ENCODE results near the gene RRAS2. TPM values are rescaled to one million over a fixed set of nuclear protein-coding genes. Genes with fewer than 3 reads are reported as not detected.
A peak's percentile ranks its signal among the peaks of the same experiment; 100 is the strongest.
"Not testable (repeated sequence)": the region's sequence is repeated elsewhere in the genome, so short reads cannot be mapped to it uniquely, and the experiment has no call there.

Gene RRAS2
- 28.1 TPM for total RNA-seq

GRCh38 chr11:14358729-14359439 lies at the start of gene RRAS2:
TSS of gene RRAS2 (minus strand) at chr11:14359183. CDS start at chr11:14358870, 313 bp downstream.
- Histone ChIP-seq H3K9me3 (no peaks in the 10 kb centered on the region), H3K36me3 (no peaks in the 10 kb centered on the region), H3K4me3 (peak within 1 kb of the TSS; percentile 79 to 100), H3K27me3 (no peaks in the 10 kb centered on the region), H3K4me1 (peaks cover 0 to 3% of the 10 kb centered on the region in 2 donors), H3K27ac (peak within 1 kb of the TSS; percentile 79 to 80)
- DNase-seq (ENCODE audit: low spot score in 2 of 2), result peak in 1 of 2 donors; percentile 87
- peak in 1 of 3 experiments; percentile 9 for TF ChIP-seq CTCF (IDR thresholded peaks at IDR 0.05)
- intact Hi-C loops (cut with DNase I), result loop anchor here (1.0 to 2.0 kb wide), 4 partner anchors 22 to 96 kb away; no protein-coding TSS in a partner anchor

- no peak for TF ChIP-seq CTCF (IDR thresholded peaks at IDR 0.05)
- Histone ChIP-seq H3K27ac (no peak overlapping the region), H3K4me1 (peaks cover 0 to 12% of the 10 kb centered on the region in 2 donors), H3K4me3 (no peak overlapping the region), H3K27me3 (no peaks in the 10 kb centered on the region), H3K9me3 (no peaks in the 10 kb centered on the region), H3K36me3 (no peaks in the 10 kb centered on the region)
- DNase-seq (ENCODE audit: low spot score in 2 of 2), result no peak
- intact Hi-C loops (cut with DNase I), result no loop called here
Measured at GRCh38 chr11:14408612-14409011, 49.6 kb upstream of the RRAS2 start.

GRCh38 chr11:14406116-14406515 lies 47.1 kb upstream of the RRAS2 start:
- H3K27ac ChIP-seq; H3K4me1 ChIP-seq; H3K27me3 ChIP-seq; intact Hi-C loops (cut with DNase I); H3K4me3 ChIP-seq; H3K36me3 ChIP-seq; DNase-seq (ENCODE audit: low spot score in 2 of 2); H3K9me3 ChIP-seq: not testable (repeated sequence)

- intact Hi-C loops (cut with DNase I), result not testable (repeated sequence)
Measured at GRCh38 chr11:14403528-14403927, 44.5 kb upstream of the RRAS2 start.

GRCh38 chr11:14399087-14399486 lies 40.1 kb upstream of the RRAS2 start:
- no peak for DNase-seq (ENCODE audit: low spot score in 2 of 2)
- Histone ChIP-seq H3K4me3 (no peak overlapping the region), H3K36me3 (no peaks in the 10 kb centered on the region), H3K4me1 (no peaks in the 10 kb centered on the region), H3K27ac (no peak overlapping the region), H3K9me3 (no peaks in the 10 kb centered on the region), H3K27me3 (no peaks in the 10 kb centered on the region)
- intact Hi-C loops (cut with DNase I), result no loop called here
- no peak for TF ChIP-seq CTCF (IDR thresholded peaks at IDR 0.05)

More at GRCh38 chr11:14403528-14403927, 44.5 kb upstream of the RRAS2 start:
- DNase-seq (ENCODE audit: low spot score in 2 of 2); H3K4me3 ChIP-seq; H3K4me1 ChIP-seq; H3K27ac ChIP-seq; H3K27me3 ChIP-seq; H3K9me3 ChIP-seq; H3K36me3 ChIP-seq: not testable (repeated sequence)

GRCh38 chr11:14396273-14396672 lies 37.3 kb upstream of the RRAS2 start:
- H3K27ac ChIP-seq, result no peak overlapping the region
- no peak for DNase-seq (ENCODE audit: low spot score in 2 of 2)
- H3K4me1 ChIP-seq, result no peaks in the 10 kb centered on the region

More at GRCh38 chr11:14396273-14396672, 37.3 kb upstream of the RRAS2 start:
- no peak for TF ChIP-seq CTCF (IDR thresholded peaks at IDR 0.05)
- Histone ChIP-seq H3K4me3 (no peak overlapping the region), H3K27me3 (no peaks in the 10 kb centered on the region), H3K9me3 (no peaks in the 10 kb centered on the region), H3K36me3 (no peaks in the 10 kb centered on the region)
- intact Hi-C loops (cut with DNase I), result no loop called here

Data from ascending aorta (tissue), 2 donors.